Activated CD8-positive, alpha-beta memory T cell treated with anti-CD3 and anti-CD28 coated beads for 36 hours (primary cell): Measurements from ENCODE around the gene CATSPERZ. TPM values are rescaled to one million over a fixed set of nuclear protein-coding genes. Genes with fewer than 3 reads are reported as not detected.
"Not testable (repeated sequence)": the region's sequence is repeated elsewhere in the genome, so short reads cannot be mapped to it uniquely, and the experiment has no call there.

Experiments
- CTCF ChIA-PET: fragments of 350-600 bp; sonication (Branson Sonifier 250); formaldehyde crosslinking; loops from one replicate; lab custom pipeline; 2021; ENCODE audit warnings: antibody characterized with exemption; lab: Charles Lee
- POLR2A ChIA-PET: fragments of 350-600 bp; sonication (Branson Sonifier 250); formaldehyde crosslinking; loops from one replicate; lab custom pipeline; 2021; ENCODE audit warnings: antibody characterized with exemption; lab: Charles Lee
- total RNA-seq, 2 experiments: library from RNA; stranded (reverse); gene quantifications; one replicate each; pipeline ENCODE4 v1.2.3, GENCODE V29; 2021

Gene CATSPERZ
- total RNA-seq, 2 experiments from 2014 or later = not detected

DNA sequence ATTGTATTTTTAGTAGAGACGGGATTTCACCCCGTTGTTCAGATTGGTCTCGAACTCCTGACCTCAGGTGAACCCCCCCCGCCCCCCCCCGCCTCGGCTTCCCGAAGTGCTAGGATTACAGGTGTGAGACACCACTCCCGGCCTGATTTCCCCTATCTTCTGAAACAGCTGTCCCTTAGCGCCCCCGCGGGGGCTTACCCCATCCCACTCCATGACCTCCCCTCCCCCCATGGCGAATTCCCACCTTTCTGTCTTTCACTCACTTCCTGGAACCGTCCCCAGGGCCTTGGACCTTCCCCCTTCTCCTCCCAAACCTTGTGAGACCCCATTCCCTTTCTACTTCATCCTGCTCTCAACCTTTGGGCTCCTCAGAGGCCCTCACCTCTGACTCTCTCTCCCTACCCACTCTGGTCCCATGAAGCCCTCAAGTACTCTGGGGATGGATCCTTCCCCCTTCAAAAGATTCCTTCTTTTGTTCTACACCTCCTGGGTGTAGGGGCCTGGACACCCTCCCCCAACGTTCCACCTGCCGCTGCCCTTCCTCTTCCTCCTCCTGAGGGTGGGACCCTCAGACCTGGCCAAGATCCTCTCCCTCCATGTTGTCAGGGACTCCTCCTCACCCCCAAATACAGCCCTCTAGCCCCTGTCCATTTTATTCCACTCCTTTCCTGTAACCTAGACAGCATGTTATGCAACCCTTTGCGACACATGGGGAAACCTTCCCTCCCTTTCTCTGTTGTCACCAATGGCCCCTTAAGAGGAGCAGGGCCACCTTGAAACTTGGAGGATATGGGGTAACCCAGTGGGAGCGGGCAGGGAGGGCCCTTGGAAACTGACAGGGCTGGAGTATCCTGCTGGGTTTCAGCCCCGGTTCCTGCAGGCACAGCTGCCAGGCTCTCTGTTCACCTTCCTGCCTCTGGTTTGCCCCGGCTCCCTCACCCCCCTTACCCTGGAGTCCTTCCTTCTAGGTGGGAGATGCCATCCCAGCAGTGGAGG lies 18.9 kb downstream of the CATSPERZ start:
- ChIA-PET POLR2A (interaction anchor here (0.5 to 3.4 kb wide), 8 partner anchors 10 to 112 kb away, joined by 3 to 17 read pairs (median 4); partner anchors contain the start of genes CCDC88B and FERMT3), CTCF (interaction anchor here (1.0 to 3.2 kb wide), 5 partner anchors 16 to 130 kb away, joined by 4 to 43 read pairs (median 8); partner anchors contain the start of genes CATSPERZ, CCDC88B, ESRRA and PLCB3)

DNA sequence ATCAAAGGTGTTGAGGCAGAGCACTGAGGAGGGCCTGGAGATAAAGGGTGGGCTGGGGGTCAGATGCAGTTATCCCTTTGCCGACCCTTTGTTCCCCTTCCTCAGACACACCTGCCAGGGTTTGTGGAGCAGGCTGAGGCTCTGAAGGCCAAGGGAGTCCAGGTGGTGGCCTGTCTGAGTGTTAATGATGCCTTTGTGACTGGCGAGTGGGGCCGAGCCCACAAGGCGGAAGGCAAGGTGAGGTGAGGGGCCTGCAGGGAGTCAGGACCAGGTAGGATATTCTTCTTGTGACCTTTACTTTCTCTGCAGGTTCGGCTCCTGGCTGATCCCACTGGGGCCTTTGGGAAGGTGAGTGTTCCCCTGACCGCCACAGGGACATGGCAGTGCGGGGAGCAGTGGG lies 20.4 kb downstream of the CATSPERZ start:
- POLR2A ChIA-PET = no interaction called here
- CTCF ChIA-PET = interaction anchor here (0.7 kb wide), 1 partner anchor 11 kb away, joined by 4 read pairs; no protein-coding TSS in a partner anchor

- POLR2A ChIA-PET = no interaction called here
- CTCF ChIA-PET = no interaction called here
Measured at GRCh38 chr11:64321026-64321425, 20.9 kb downstream of the CATSPERZ start.

DNA sequence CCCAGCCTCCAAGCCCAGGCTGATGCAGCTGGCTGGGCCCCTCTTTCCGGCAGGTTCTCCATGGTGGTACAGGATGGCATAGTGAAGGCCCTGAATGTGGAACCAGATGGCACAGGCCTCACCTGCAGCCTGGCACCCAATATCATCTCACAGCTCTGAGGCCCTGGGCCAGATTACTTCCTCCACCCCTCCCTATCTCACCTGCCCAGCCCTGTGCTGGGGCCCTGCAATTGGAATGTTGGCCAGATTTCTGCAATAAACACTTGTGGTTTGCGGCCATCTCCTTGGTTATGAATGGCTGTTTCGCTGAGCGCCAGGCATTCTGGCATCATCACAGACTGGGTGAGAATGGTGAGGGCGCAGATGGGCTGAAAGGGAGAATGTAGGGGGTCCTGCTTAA lies 21.4 kb downstream of the CATSPERZ start:
- POLR2A ChIA-PET = no interaction called here
- CTCF ChIA-PET = interaction anchor here (2.7 kb wide), 1 partner anchor 11 kb away, joined by 10 read pairs; no protein-coding TSS in a partner anchor

DNA sequence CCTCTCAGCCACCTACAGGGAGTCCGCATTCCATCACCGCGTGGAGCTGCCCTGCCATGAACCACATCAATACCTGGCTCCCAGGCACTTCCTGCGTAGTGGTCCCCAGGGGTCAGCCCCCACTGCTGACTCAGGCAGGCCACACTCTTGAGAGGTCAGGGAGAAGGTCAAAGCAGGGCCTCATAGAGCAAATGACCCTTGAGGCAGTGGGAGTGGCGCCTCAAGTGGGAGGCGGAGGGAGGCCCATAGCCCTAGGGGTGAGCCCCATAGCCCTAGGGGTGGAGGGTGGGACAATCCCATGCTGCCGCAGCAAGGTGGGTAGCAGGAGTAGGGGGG lies 22.7 kb downstream of the CATSPERZ start:
- ChIA-PET CTCF (interaction anchor here (0.9 to 2.7 kb wide), 2 partner anchors 9 to 22 kb away, joined by 3 to 10 read pairs; no protein-coding TSS in a partner anchor), POLR2A (no interaction called here)

DNA sequence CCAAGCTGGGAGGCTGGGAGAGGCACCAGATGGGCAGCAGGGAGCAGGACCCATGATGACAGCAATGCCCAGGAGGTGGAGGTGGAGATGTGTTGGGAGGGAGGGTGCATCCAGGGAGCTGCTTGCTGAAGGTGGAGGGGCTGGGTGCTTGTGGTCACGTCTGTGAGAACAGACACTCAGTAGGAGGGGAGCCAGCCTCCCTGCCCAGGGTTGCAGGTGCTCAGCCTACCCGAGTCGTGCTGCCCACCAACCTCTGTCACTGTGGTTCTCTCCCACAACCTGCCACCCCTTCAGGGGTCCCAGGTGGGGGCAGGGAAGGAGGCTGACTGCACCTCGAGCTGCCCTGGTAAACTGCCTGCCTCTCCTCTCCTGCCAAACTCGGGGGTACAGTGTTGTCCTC lies 23.2 kb downstream of the CATSPERZ start:
- POLR2A ChIA-PET = no interaction called here
- CTCF ChIA-PET = interaction anchor here (2.7 kb wide), 1 partner anchor 9 kb away, joined by 10 read pairs; no protein-coding TSS in a partner anchor

- POLR2A ChIA-PET = not testable (repeated sequence)
- CTCF ChIA-PET = interaction anchor here (2.7 kb wide), 1 partner anchor 8 kb away, joined by 10 read pairs; no protein-coding TSS in a partner anchor
Measured at GRCh38 chr11:64323984-64324383, 23.8 kb downstream of the CATSPERZ start.

DNA sequence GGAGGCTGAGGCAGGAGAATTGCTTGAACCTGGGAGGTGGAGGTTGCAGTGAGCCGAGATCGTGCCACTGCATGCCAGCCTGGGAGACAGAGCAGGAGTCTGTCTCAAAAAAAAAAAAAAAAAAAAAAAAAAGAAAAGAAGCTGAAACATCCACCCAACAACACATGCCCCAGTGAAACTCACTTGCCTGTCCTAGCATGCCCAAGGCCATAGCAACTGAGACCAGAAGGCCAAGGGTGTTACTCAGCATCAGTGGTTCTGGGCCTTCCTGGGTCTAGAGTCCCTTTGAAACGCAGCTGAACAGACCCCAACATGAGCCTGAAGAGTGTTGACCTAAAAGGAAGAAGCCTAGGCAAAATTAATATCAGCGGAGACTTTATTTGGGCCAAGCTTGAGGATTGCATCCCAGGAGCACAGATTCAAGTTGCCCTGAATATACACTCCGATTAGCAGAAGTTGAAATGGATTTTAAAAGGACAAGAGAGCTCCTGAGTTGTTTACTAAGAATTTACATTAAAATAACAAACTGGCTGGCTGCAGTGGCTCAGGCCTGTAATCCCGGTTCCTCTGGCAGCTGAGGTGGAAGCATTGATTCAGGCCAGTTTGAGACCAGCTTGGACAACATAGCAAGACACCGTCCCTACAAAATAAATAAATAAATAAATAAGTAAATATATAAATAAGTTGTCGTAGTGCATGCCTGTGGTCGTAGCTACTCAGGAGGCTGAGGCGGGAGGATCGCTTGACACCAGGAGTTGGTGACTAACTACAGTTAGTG lies 24.7 kb downstream of the CATSPERZ start:
- ChIA-PET POLR2A (interaction anchor here (0.6 kb wide), 1 partner anchor 79 kb away, joined by 3 read pairs; no protein-coding TSS in a partner anchor), CTCF (interaction anchor here (1.2 kb wide), 2 partner anchors 73 to 177 kb away, joined by 3 to 6 read pairs; partner anchors contain the start of gene PLCB3)

GRCh38 chr11:64327375-64327774 lies 27.2 kb downstream of the CATSPERZ start:
- ChIA-PET POLR2A (no interaction called here), CTCF (interaction anchor here (0.9 kb wide), 1 partner anchor 10 kb away, joined by 3 read pairs; the partner anchor contains the start of genes PRDX5 and TRMT112)

- POLR2A ChIA-PET = no interaction called here
- CTCF ChIA-PET = interaction anchor here (0.9 kb wide), 1 partner anchor 10 kb away, joined by 3 read pairs; the partner anchor contains the start of genes PRDX5 and TRMT112
Measured at GRCh38 chr11:64327993-64328392, 27.8 kb downstream of the CATSPERZ start.

DNA sequence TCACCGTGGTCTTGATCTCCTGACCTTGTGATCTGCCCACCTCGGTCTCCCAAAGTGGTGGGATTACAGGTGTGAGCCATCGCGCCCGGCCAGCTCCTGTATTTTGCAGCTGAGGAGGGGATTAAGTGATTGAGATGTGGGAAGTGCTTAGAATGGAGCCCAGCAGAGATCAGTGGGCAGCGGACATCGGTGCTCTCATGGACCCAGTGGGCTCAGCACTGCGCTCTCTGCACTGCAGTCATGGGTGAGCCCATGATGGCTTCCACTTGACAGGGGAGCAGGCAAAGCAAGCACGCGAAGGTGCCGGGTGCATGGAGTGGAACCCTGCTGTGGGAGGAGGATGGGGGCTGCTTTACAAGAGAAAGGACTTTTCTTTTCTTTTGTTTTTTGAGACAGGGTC lies 30.7 kb downstream of the CATSPERZ start:
- CTCF ChIA-PET = interaction anchor here (0.6 to 2.3 kb wide), 11 partner anchors 8 to 33 kb away, joined by 3 to 27 read pairs (median 7); partner anchors contain the start of genes CCDC88B, PRDX5 and TRMT112
- POLR2A ChIA-PET = interaction anchor here (1.0 to 3.1 kb wide), 3 partner anchors 11 to 26 kb away, joined by 4 to 25 read pairs (median 6); partner anchors contain the start of genes ESRRA, PRDX5 and TRMT112

DNA sequence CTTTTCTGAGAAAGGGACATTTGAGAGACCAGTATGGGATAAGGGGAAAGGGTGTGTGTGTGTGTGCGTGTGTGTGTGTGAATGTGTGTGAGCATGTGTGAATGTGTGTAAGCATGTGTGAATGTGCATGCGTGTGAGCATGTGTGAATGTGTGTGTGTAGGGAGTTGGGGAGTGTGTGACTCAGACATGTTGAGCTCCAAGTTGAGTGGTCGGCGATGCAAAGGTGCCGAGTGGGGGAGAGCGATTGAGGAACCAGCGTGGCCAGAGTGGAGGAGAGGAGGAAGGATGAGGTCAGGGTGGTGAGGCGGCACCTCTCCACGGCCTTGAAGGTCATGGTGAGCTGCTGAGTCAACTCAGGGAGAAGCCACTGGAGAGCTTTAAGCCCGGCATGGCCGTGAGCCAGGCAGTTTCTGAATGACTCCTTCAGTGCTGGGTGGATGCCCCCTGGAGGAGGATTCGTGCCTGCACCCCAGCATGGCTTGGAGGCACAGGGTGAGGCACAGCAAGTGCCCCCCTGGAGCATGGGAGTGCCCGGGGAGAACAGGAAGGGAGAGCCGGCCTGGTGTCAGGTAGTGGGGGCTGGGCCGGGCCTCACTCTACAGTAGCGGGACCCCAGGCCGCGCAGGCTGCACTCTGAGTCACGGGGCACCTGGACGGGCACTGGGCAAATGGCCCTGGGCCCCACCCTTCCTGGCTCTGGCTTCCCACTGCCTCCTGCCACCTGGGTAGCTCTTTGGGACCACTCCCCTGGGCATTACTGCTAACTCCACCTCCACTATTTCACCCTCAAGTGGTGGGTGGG lies 31.6 kb downstream of the CATSPERZ start:
- POLR2A ChIA-PET = interaction anchor here (0.8 to 3.1 kb wide), 8 partner anchors 8 to 61 kb away, joined by 3 to 25 read pairs (median 4); partner anchors contain the start of genes CCDC88B, ESRRA, PRDX5 and TRMT112
- CTCF ChIA-PET = interaction anchor here (0.6 to 2.3 kb wide), 18 partner anchors 9 to 88 kb away, joined by 3 to 27 read pairs (median 4); partner anchors contain the start of genes CCDC88B, PRDX5 and TRMT112

DNA sequence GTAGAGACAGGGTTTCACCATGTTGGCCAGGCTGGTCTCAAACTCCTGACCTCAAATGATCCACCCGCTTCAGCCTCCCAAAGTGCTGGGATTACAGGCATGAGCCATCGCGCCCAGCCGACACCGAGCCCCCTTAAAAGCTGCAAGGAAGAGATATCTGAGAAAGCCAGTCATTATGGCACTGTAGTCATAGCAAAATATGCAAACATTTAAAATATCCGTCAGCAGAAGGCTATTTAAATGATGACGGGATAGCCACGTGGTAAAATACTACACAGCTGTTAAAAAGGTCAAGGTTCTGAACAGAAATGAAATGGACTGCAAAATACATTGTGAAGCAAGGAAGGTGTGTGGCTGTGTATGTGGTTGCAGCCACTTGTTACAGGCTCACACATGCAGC lies 33.4 kb downstream of the CATSPERZ start:
- CTCF ChIA-PET = interaction anchor here (1.2 to 1.5 kb wide), 3 partner anchors 16 to 33 kb away, joined by 3 to 5 read pairs (median 3); partner anchors contain the start of gene CATSPERZ
- POLR2A ChIA-PET = no interaction called here

DNA sequence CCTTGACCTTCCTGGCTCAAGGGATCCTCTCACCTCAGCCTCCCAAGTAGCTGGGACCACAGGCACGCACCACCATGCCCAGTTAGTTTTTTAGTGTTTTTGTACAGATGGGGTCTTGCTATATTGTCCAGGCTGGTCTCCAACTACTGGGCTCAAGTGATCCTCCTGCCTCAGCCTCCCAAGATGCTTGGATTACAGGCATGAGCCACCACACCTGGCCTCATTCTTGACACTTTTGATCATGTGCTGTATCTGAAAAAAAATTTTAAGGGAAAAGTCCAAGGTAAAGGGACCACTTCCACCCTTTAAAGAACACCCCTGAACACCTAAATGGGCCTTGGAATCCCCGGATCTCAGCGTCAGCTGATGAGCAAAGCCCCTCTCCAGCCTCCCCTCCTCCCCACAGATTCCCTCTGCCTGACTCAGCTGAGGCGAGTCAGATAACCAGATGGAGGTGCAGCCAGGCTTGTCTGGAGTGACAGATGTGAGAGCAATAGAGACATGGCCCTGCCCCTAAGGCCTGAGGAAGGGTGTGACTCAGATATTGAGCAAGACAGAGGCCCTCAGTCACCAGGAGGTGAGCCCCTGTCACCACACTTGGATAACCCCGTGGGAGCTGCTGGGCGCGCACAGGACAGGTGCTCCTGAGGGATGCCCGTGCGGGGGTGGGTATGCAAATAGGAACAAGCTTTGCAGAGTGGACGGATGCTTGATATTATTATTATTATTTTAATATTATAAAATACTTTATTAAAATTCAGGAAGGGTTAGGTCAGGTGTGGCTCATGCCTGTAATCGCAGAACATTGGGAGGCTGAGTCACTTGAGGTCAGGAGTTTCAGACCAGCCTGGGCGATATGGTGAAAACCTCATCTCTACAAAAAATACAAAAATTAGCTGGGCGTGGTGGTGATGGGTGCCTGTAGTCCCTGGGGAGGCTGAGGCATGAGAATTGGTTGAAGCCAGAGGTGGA lies 34.9 kb downstream of the CATSPERZ start:
- ChIA-PET POLR2A (interaction anchor here (1.1 kb wide), 1 partner anchor 17 kb away, joined by 3 read pairs; the partner anchor contains the start of genes PRDX5 and TRMT112), CTCF (no interaction called here)

DNA sequence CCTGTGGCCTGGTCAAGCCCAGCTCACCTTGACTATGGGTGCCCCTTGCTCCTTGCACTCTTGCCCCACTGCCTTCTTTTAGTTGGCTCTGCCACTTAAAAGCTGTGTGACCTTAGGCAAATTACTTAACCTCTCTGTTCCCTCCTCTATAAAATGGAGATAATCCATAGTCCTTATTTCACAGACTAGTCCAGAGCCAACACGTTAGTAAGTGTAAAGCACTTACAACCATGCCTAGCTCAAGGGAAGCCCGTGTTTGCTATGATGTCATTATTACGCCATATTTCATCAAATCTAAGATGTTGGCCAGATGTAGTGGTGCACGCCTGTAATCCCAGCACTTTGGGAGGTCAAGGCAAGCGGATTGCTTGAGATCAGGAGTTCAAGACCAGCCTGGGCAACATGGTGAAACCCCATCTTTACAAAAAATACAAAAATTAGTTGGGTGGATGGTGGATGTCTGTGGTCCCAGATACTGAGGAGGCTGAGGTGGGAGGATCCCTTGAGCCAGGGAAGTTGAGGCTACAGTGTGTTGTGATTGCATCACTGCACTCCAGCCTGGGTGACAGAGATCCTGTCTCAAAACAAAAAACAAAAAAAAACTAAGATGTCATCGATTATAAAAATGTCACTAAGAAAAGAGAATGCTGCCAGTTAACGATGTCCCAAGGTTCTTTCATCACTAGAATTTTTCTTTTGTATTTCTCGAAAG lies 37.5 kb downstream of the CATSPERZ start:
- ChIA-PET POLR2A (no interaction called here), CTCF (interaction anchor here (1.0 kb wide), 2 partner anchors 18 to 20 kb away, joined by 3 to 5 read pairs; partner anchors contain the start of genes PRDX5 and TRMT112)

DNA sequence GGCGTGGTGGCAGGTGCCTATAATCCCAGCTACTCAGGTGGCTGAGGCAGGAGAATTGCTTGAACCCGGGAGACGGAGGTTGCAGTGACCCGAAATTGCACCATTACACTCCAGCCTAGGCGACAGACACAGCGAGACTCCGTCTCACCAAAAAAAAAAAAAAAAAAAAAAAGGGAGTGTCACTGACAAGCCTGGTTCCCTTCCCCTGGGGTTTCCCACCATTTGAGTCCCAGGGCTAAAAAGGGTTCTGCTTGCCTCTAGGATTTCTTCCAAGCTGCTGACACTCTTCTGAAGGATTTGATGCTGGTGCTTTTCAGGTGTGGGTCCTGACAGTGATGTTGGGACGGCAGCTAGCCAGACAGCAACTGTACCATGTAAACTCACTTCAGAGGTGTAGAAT lies 38.6 kb downstream of the CATSPERZ start:
- CTCF ChIA-PET = no interaction called here
- POLR2A ChIA-PET = interaction anchor here (0.7 to 3.6 kb wide), 2 partner anchors 21 to 571 kb away, joined by 9 to 14 read pairs; partner anchors contain the start of genes PRDX5 and TRMT112
